SW480 (cell line): ENCODE data around the gene CNKSR3.

Source experiments
- DNase-seq: peaks from one replicate; pipeline ENCODE4 v3.0.0-alpha.2; 2016; ENCODE audit warnings: low spot score

The CNKSR3 gene

GRCh38 chr6:154350293-154350692 is 160.2 kb downstream of the CNKSR3 start:
- no peak for DNase-seq

GRCh38 chr6:154347981-154348380 is 162.5 kb downstream of the CNKSR3 start:
- DNase-seq, result no peak

GRCh38 chr6:154345811-154346210 is 164.7 kb downstream of the CNKSR3 start:
- no peak for DNase-seq

GRCh38 chr6:154343473-154344308 is 166.8 kb downstream of the CNKSR3 start:
- peak; percentile 79 for DNase-seq

- no peak for DNase-seq
Observed at GRCh38 chr6:154341871-154342270, 168.6 kb downstream of the CNKSR3 start.

GRCh38 chr6:154341336-154341735 is 169.1 kb downstream of the CNKSR3 start:
- DNase-seq, result no peak
